Rectal smooth muscle tissue (tissue), 1 donor: ENCODE data around the gene FMN1.

Experiments used
- H3K27ac ChIP-seq: one replicate; pipeline ENCODE4 v1.7.0; 2013; ENCODE audit warnings: low read depth, low read length, inconsistent platforms
- H3K27me3 ChIP-seq: one replicate; pipeline ENCODE4 v1.7.0; 2013; ENCODE audit warnings: low read length; ENCODE audit not compliant: control insufficient read depth, insufficient read depth
- H3K36me3 ChIP-seq: one replicate; pipeline ENCODE4 v1.7.0; 2013; ENCODE audit warnings: low read length; ENCODE audit not compliant: control insufficient read depth, insufficient read depth
- H3K4me1 ChIP-seq: one replicate; pipeline ENCODE4 v1.7.0; 2013; ENCODE audit warnings: low read length; ENCODE audit not compliant: control insufficient read depth, insufficient read depth
- H3K4me3 ChIP-seq: one replicate; pipeline ENCODE4 v1.7.0; 2013; ENCODE audit warnings: low read length
- H3K9ac ChIP-seq: one replicate; pipeline ENCODE4 v1.7.0; 2013; ENCODE audit warnings: low read length

The FMN1 gene

DNA sequence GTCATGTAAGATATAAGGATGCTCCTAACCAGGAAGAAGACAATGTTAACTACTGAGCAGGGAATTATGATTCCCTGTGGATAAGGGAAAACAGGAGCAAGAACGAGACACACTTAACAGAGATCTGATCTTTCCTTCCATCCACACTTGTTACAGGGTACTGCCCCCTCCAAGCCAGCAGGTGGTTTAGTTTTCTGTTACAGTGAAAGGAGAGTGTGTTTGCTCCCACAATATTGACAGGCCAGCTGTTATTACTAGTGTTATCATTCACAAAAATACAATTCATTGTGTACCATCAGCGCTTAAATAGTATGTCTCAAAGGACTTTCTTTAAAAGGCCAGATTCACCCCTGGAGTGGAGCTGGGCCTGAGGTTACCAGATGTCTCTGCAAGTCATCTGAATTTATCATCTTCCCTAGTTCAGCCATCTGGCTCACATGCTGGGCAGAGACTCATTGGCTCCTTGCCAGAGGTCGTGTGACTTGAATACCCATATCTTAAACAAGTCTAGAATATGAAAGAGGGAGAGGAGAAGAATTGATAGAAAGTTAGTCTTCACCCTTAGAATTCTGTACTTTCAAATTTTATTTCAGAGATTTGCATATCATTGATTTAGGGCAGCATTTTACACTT lies 16.8 kb upstream of the FMN1 start:
- H3K9ac ChIP-seq, result no peak overlapping the region
- H3K27ac ChIP-seq, result no peak overlapping the region
- no peaks in the 10 kb centered on the region for H3K36me3 ChIP-seq
- H3K27me3 ChIP-seq, result no peaks in the 10 kb centered on the region
- no peaks in the 10 kb centered on the region for H3K4me1 ChIP-seq
- no peak overlapping the region for H3K4me3 ChIP-seq

DNA sequence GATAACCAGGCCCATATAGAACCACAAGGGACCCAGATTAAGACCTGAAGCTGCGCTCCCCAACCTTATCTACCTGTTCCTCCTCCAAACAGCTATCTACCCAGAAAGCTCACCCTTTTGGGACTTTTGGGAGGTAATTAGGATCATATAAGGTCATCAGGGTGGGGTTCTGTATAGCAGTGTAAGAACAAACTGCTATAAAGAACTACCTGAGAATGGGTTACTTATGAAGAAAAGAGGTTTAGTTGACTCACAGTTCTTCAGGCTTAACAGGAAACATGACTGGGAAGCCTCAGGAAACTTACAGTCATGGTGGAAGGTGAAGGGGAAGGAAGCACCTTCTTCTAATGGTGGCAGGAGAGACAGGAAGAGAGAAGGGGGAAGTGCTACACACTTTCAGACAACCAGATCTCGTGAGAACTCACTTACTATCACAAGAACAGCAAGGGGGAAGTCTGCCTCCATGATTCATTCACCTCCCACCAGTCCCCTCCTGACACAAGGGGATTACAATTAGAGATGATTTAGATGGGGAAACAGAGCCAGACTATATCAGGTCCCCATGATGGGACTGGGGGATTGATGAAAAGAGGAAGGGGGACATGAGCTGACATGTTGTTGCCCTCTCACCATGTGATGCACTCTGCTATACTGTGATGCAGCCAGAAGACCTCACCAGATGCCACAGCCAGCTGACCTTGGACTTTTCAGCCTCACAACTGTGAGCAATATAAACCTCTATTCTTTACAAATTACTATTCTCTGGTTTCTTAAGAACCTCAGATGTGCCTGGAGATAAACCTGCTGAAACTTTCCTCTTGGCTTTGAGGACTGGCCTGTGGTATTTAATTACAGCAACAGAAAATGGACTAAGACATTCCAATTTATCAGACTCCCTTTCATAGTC lies 15.3 kb upstream of the FMN1 start:
- Histone ChIP-seq H3K4me1 (no peaks in the 10 kb centered on the region), H3K36me3 (no peaks in the 10 kb centered on the region), H3K27me3 (no peaks in the 10 kb centered on the region), H3K4me3 (no peak overlapping the region), H3K9ac (no peak overlapping the region), H3K27ac (no peak overlapping the region)

DNA sequence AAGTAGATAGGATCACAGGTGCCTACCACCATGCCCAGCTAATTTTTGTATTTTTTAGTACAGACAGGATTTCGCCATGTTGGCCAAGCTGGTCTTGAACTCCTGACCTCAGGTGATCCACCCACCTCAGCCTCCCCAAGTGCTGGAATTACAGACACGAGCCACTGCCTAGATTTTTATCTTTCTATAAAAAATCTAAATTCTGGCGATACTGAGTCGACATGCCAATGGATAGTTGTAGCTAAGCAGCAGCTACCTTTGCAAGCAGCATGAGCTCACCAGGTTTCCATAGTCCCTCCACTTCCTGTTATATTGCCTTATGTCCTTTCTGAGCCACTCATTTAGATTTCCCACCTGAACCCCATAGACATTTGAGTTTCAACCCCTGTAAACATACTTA lies 13.1 kb upstream of the FMN1 start:
- Histone ChIP-seq H3K9ac (no peak overlapping the region), H3K4me1 (no peaks in the 10 kb centered on the region), H3K27ac (no peak overlapping the region), H3K4me3 (no peak overlapping the region), H3K36me3 (no peaks in the 10 kb centered on the region), H3K27me3 (no peaks in the 10 kb centered on the region)

DNA sequence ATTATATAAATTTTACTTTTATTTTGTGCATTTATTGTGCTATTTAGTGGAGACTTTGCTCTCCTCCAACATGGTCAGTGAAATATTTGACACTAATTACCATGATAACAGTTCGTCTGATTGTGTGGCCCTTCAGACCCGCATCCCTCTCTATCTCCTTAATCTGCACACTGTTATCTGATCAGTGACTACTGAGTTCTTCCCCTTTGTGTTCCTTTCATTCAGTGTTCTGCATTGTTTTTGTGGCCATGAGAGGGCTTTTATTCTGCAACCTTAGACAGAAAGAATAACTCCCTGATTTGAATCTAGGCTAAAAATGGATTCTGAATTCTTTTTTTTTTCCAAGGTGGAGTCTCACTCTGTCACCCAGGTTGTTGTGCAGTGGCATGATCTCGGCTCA lies 11.9 kb upstream of the FMN1 start:
- no peak overlapping the region for H3K9ac ChIP-seq
- H3K27me3 ChIP-seq, result no peaks in the 10 kb centered on the region
- no peaks in the 10 kb centered on the region for H3K36me3 ChIP-seq
- H3K4me1 ChIP-seq, result no peaks in the 10 kb centered on the region
- H3K27ac ChIP-seq, result no peak overlapping the region
- H3K4me3 ChIP-seq, result no peak overlapping the region

DNA sequence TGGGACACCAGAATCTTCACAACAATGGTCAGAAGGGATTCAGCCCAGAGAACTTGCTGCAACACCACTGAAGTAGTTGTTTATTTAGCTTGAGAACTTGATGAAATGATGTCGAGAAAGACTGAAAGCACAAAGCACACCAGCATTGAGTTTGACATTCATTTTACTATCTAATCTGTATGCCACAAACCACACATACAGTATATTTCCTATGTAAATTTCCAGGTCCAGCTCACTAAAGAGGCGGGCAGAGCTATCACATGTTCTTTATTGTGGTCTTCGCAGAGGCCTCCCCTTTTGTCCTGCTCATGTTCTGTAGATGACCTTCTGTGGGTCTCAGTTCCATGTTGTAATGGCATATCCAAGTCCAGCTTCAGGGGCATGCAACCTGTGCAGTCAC lies 10.4 kb upstream of the FMN1 start:
- Histone ChIP-seq H3K9ac (no peak overlapping the region), H3K4me3 (no peak overlapping the region), H3K36me3 (no peaks in the 10 kb centered on the region), H3K27ac (no peak overlapping the region), H3K4me1 (no peaks in the 10 kb centered on the region), H3K27me3 (no peaks in the 10 kb centered on the region)

DNA sequence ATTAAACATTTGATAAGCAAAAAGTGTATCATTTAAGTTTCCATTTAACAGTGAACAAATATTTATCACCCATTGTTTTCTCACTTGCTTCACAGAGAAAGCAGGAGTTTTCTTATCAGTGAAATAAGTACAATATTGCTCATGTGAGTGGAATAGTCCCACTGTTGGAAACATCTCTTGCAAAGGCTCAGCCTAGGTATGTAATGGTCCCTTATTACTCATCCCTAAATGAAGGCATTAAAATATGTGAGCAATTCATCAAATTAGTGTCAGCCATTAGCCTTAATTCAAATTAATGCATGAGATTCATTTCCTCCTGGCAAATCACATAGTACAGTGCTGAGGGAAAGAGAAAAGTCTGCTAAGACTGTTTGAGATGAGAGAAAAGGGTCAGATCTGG lies 9.6 kb upstream of the FMN1 start:
- no peaks in the 10 kb centered on the region for H3K36me3 ChIP-seq
- H3K27me3 ChIP-seq, result no peaks in the 10 kb centered on the region
- H3K27ac ChIP-seq, result no peak overlapping the region
- no peak overlapping the region for H3K4me3 ChIP-seq
- H3K9ac ChIP-seq, result no peak overlapping the region
- H3K4me1 ChIP-seq, result no peaks in the 10 kb centered on the region

DNA sequence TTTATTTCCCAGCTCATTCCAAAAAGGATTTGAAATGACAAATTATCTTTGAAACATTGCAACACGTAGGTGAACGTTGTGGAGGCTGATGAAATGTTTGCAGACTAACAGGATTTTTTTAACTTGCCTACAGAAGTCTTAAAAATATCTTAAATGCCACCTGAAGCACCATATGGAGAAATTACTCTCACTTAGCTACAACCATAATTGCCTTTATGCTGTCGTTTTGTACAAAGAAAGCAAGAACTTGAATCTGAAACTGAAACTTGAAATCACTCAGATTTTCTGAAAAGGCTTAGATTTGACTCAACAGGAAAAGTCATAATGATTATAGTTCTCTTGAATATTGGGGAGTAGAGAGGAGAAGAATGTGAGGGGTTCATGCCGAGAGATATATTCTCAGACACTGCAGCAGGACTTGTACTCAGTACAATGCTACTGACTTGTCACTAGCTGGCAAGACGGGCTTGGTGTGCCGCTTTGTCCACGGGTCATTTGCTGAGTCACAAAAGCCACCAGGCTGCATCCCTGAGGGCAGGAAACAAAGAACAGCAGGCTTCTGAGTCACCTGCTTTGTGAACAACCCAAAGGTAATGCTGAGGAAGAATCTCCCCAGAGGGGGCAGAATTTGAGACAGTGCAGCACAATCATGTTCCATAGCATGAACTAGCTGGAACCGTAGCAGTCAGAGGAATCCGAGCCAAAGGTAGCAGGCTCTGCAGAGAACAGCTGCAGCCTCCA lies 7.1 kb upstream of the FMN1 start:
- H3K4me1 ChIP-seq, result no peaks in the 10 kb centered on the region
- H3K9ac ChIP-seq, result no peak overlapping the region
- H3K27ac ChIP-seq, result no peak overlapping the region
- H3K4me3 ChIP-seq, result no peak overlapping the region
- H3K36me3 ChIP-seq, result no peaks in the 10 kb centered on the region
- H3K27me3 ChIP-seq, result no peaks in the 10 kb centered on the region

DNA sequence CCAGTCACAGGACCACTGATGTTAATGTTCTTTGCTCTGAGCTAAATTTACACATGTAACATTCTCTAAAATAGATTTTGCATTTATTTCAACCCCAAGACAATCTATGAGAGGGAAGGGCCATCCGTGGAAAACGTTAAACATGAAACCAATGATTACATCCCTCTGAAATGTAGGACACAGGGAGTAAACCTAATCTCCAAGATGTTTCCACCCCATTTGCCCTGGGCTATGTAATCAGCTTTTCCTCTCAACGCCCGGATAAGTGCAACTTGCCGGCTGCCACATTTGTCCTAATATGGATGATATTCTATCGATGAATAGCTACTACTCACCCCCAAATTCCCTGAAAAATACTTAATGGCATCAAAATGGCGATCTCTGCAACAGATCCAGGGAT lies 6.4 kb upstream of the FMN1 start:
- Histone ChIP-seq H3K36me3 (no peaks in the 10 kb centered on the region), H3K27ac (no peak overlapping the region), H3K4me3 (no peak overlapping the region), H3K9ac (no peak overlapping the region), H3K4me1 (no peaks in the 10 kb centered on the region), H3K27me3 (no peaks in the 10 kb centered on the region)

DNA sequence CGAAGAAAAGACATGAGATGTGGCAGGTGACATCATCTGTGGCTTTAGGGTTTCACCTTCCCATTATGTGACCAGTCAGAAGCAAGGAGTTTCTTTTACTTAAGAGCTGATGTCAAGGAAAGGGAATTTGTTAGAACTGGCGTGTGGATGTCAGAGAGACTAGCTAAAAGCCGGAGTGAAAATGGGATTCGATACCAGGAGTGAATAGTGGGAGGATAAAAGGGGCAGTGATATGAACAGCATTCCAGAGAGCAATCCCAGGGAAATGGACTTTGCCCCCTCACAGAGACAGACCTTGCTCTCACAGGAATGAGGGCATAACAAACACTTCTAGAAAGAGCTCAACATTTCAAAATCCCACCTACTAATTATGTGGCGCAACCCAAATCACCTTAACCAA lies 5.9 kb upstream of the FMN1 start:
- Histone ChIP-seq H3K36me3 (no peaks in the 10 kb centered on the region), H3K27ac (no peak overlapping the region)

DNA sequence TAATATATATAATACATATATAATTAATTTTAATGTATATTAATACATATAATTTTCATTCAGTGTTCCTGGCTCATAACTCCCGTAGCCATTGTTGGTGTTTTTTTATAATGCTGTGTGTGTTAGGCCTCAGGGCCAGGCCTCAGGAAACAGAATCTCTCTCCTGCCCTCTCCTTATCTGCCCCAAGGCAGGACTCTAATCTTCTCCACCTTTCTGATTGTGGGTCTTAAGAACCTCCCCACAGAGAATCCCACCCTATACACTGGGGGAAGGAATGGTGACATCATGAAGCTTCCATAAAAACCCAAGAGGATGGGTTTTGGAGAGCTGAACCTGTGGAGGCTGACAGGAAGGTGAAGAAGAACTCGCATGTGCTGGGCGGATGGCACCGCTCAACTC lies 4.0 kb upstream of the FMN1 start:
- no peak overlapping the region for H3K4me3 ChIP-seq
- H3K27ac ChIP-seq, result no peak overlapping the region
- H3K27me3 ChIP-seq, result no peaks in the 10 kb centered on the region
- H3K36me3 ChIP-seq, result no peaks in the 10 kb centered on the region
- no peak overlapping the region for H3K9ac ChIP-seq
- no peaks in the 10 kb centered on the region for H3K4me1 ChIP-seq

More for the DNA sequence above, 5.9 kb upstream of the FMN1 start:
- Histone ChIP-seq H3K27me3 (no peaks in the 10 kb centered on the region), H3K4me3 (no peak overlapping the region), H3K4me1 (no peaks in the 10 kb centered on the region), H3K9ac (no peak overlapping the region)

DNA sequence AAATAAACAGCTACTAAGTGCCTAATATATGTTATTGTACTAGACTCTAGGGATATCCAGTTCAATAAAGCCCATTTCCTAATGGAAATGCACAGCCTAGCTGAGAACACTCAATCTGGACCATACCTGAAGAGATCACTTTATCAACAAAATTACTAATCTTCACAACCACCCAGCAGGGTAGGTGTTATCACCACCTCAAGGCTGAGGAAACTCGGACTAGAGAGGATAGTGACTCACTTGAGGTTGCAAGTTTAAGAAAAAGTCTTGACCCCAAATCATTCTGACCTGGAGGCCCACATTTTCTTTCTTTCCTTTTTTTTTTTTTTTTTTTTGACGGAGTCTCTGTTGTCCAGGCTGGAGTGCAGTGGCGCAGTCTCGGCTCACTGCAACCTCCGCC lies 3.1 kb upstream of the FMN1 start:
- Histone ChIP-seq H3K27ac (no peak overlapping the region), H3K36me3 (no peaks in the 10 kb centered on the region), H3K27me3 (no peaks in the 10 kb centered on the region), H3K4me3 (no peak overlapping the region), H3K4me1 (no peaks in the 10 kb centered on the region), H3K9ac (no peak overlapping the region)

DNA sequence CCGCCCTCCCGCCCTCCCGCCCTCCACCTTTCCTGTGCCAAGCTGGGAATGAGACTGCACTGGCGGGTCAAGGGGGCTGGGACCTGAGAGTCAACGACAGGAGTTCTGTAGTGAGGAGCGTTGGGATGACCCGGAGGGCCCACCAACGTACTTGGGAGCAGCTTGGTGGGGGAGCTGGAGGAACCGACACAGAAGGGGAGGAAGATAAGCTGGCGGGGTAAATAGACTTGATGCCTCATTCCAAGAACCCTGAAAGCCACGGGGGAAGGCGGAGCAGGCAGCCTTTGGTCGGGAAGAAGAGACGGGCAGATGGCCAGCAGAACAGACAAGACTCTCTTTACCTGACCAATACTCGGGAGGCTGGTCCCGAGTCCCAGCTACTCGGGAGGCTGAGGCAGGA lies 277 bp downstream of the FMN1 start:
- no peak overlapping the region for H3K9ac ChIP-seq
- H3K36me3 ChIP-seq, result no peaks in the 10 kb centered on the region
- no peaks in the 10 kb centered on the region for H3K27me3 ChIP-seq
- no peaks in the 10 kb centered on the region for H3K4me1 ChIP-seq
- no peak overlapping the region for H3K27ac ChIP-seq
- H3K4me3 ChIP-seq, result peak overlapping the region; percentile 72
